A204.1 (cell line): Measurements from ENCODE around the gene ICA1.
"Not testable (repeated sequence)": the region's sequence is repeated elsewhere in the genome, so short reads cannot be mapped to it uniquely, and the experiment has no call there.

Source experiments
- FAIRE-seq: peaks from 2 replicates; lab custom pipeline; 2012; peaks lifted over from hg19 to GRCh38; lab: Jason Lieb, UNC

The ICA1 gene

DNA sequence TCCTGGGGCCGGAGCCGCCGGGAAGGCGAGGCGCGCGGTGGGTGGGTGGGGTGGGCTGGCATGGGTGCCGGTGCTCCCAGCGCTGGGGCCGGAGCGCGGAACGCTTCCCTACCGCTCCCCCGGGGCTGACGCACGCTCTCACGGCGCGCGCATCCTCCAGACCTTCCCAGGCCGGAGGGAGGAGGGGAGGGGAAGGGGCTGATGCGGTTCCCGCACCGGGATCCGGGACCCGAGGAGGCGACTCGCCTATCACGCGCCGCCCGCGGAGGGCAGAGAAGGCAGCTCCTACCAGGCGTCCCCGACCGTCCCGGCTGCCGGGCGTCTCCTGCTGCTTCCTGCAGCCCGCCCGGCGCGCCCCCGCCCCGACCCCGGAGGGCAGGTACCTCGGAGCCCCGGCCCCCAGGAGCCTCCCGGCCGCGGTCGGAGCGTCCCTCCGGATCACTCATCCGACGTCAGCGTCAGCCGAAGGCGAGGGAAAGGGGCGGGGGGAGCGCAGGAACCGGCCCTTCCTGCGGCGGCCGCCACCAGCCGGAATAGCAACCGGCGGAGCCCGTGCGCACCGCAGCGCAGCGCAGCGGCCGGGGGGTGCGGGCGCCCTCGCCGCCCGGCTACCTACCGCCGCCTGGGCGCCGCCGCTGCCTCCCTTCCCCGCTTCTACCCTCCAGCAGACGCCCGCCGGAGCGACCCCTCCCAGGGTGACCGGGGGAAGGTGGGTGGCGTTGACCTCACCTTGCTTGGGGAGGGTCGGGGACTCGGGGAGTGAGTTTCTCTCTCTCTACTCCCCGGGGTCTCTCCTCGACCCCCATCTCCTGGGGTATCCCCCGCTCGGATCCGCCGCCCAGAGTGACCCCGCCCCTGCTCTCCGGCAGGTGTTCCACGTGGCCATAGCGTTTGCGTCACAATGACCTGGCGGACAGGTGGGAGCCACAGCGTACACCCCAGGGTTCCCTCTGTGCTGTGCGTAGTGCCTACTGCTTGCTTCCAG, at the start of gene ICA1:
ICA1 (minus strand) TSS at position 457 of the 985 bp plus-strand sequence. CDS start 26,241 bp downstream, outside the sequence.
- FAIRE-seq = no peak

DNA sequence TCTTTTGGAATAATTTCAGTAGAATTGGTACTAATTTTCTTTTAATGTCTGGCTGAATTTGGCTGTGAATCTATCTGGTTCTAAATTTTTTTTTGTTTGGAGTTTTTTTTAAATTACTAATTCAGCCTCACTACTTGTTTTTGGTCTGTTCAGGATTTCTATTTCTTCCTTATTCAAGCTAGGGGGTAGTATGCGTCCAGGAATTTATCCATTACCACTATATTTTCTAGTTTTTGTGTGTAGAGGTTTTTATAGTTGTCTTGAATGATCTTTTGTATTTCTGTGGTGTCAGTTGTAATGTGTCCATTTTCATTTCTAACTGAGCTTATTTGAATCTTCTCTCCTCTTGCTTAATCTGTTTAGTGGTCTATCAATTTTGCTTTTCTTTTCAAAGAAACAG, 48.9 kb upstream of the ICA1 start:
- FAIRE-seq = no peak

DNA sequence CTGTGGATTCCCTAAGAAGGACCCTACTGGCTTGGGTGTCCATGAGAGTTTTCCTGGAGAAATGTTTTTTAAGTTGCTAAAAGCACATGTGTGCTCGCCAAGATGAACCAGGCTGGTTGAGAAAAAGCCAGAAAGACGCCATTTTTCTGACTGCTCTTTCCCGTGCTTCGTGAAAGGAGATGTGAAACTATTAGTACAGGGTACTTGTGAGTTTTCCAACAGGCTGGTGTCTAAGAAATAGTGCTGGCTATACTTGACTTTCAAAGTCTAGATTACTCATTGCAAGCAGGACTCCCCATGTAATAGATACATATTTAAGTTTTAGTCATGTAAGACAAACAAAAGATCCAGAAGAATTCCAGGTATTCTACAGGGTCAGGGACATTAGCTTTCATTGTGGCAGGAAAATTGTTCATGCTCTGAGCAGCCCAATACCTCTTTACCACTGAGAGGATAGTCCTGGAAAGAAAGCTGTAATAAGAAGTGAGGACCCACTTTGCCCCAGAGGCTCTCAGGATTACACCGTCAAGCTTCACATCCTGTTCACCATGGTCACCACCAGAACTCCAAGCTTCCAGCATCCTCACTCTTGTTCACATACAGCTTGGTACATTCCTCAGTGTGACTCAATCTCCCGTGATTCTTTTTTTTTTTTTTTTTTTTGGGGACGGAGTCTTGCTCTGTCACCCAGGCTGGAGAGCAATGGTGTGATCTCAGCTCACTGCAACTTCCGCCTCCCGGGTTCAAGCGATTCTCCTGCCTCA, 43.8 kb upstream of the ICA1 start:
- no peak for FAIRE-seq

GRCh38 chr7:8305104-8305503, 43.1 kb upstream of the ICA1 start:
- FAIRE-seq = no peak

DNA sequence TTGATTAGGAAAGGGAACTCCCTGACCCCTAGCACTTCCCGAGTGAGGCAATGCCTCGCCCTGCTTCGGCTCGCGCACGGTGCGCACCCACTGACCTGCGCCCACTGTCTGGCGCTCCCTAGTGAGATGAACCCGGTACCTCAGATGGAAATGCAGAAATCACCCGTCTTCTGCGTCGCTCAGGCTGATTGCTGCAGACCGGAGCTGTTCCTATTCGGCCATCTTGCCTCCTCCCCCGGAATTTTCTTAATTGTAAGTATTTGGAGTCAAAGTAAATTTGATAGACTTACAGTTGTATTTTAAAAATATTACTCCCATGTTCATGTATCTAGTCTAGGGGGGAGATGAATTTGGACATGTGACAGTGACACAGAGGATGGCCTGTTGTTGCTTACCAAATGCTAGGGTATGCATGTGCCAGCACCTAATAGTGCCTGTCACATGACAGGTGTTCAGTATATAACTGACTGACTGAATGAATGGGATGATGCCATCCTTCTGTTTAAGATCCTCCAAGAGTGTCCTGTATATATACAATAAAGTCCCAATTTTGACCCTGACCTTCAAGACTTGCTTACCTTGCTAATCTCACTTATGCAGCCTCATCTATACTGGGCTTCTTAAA, 42.0 kb upstream of the ICA1 start:
- FAIRE-seq = no peak

GRCh38 chr7:8297023-8297422, 35.1 kb upstream of the ICA1 start:
- not testable (repeated sequence) for FAIRE-seq

GRCh38 chr7:8296362-8296659, 34.3 kb upstream of the ICA1 start:
- no peak for FAIRE-seq

- FAIRE-seq = peak; percentile 97
These were observed 33.8 kb upstream of the ICA1 start for GRCh38 chr7:8295638-8296361.

GRCh38 chr7:8291397-8292141, 29.6 kb upstream of the ICA1 start:
- no peak for FAIRE-seq

DNA sequence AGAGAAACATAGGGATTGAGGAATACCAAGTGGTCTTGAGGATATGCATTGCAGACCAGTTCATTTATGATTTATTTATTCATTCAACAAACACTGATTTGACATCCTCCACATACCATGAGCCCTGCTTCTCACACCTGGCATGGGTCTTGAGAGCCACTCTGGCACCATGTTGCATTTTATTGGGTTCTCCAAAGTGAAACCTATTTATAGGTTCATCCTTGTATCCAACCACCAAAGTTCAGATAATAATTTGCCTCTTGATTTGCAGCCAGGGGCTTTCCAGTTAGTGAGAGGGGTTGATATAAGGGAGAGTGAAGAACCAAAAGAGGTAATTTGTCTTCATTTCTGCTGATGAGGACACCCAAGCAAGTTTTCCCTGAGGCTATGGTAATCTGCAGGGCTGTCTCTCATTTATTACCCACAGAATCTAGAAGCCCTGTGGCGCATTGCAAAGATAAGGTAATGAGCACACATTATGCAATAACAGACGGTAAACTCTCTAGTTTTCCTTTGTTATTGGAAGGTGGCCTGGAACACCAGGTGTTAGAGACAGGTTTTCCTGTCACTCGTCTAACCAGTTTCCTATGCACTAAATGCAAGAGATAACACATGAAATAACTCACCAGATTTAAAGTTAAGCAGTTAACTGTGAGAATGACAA, 28.8 kb upstream of the ICA1 start:
- no peak for FAIRE-seq

GRCh38 chr7:8286118-8286517, 24.2 kb upstream of the ICA1 start:
- FAIRE-seq = no peak

DNA sequence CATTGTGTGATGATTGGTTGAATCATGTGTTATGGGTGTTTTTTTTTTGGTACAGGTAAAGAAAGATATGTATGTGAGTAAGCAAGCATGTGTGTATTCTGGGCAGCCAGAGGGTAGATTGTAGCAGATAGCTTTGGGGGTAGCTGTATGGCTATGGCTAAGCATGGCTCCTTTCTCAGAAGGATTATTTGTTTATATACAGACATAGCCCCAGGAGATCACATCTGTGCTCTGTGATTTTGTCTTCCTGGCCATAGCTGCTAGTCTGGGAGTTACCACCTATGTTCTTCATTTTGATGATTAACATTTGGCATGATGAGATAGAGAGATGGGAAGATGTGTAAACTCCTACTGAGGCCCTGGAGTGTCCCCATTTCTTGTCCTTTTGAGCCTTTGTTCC, 23.2 kb upstream of the ICA1 start:
- FAIRE-seq = no peak

- FAIRE-seq = no peak
These were observed 22.6 kb upstream of the ICA1 start for GRCh38 chr7:8284606-8285005.

DNA sequence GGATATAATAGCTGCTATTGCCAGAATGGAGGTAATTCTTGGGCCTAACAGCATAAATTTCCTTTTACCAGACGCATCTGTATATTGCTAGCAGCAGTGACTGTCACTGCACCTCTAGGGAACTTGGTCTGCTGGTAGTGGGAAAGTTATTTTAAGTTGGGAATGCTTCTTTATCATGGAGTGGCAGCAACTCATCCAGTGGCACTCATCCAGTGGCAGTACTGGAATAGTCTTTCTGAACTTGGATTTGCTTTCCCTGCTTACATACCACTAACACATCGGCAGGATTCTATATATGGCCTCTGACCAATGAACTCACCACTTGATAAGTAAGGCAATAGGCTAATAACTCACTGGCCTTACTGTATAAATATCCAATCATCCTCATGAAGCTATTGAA, 22.0 kb upstream of the ICA1 start:
- FAIRE-seq = no peak

- no peak for FAIRE-seq
These were observed 20.9 kb upstream of the ICA1 start for GRCh38 chr7:8282871-8283270.

- FAIRE-seq = no peak
These were observed 20.2 kb upstream of the ICA1 start for GRCh38 chr7:8282162-8282561.

GRCh38 chr7:8278183-8278582, 16.2 kb upstream of the ICA1 start:
- FAIRE-seq = no peak

DNA sequence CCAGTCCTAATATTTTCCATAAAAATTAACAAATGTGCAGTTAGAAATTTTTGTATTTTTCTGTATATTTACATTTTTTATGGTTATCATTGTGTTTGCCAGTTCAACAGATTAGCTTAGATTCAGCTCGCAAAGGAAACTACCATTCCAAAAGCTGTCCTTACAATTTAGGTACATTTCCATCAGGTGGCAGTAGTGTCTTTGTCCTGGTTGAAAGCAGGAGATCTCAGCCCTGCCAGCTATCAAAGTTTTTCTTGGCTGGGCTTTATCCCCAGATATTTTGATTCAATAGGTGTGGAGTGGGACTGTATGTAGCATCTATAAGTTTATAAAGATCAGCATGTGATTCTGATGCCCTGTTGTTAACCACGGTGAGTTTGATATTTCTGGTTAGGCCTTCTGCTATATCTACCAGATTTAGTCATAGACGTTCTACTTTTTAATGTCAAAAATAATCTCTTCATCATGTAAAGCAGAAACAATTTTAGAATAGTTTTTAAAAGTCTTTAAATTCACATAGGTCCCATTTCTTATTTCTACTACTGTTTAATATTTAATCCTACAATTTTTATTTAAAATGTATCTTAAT, 15.5 kb upstream of the ICA1 start:
- FAIRE-seq = no peak

DNA sequence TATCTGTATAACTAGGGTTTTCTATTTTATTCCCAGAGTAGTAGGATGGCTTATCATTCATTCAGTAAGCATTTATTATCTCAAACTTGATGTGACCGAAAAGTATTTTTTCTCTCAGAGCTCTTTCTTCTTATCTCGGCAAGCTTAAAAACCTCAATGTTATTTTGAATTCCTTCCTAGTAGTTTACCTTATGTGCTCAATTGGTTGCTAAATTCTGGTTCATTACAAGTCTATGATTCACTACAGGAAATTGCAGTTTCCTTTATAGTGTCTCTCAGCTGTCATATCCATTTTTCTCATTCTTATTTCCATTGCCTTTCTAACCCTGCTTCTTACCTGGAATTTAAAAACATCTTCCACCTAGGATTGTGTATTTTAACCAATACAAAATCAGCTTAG, 12.6 kb upstream of the ICA1 start:
- FAIRE-seq = no peak

DNA sequence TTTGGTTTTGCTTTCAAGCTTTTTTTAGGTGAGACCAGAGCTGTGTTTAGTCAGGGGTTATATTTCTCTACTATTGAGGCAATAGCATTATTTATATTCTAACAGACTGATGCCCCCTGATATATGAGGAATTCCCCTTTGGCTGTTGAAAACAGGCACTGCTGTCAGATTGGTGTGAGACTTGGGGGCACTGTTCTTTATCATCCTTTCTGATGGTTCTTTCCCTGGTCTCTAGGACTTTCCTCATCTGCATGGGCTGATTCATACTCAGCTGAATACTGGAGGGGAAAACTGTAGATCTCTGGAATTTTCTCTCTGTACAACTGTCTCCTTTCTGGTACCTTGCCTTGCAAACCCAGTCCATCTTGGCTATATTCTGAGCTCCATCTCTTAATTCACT, 10.0 kb upstream of the ICA1 start:
- no peak for FAIRE-seq

DNA sequence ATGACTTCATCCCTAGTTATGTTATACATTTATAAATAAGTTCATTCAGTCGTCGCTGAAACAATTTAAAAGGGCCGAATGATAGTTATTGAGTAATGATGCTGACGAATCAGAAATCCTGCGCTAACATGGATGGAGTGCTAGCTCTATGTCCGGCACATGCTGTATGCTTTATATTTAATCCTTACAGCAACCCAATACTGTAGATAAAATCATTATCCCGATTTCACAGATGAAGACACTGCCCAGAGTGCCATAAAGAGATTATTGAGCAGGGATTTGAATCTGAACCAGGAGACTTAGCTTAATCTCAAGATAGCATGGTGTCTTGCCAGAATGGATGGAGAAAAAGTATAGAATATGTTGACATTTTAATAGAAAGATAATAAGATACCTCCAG, 1.1 kb upstream of the ICA1 start:
- no peak for FAIRE-seq
